Measurements from ENCODE around the gene TRIML2.
"Not testable (repeated sequence)": the region's sequence is repeated elsewhere in the genome, so short reads cannot be mapped to it uniquely, and the experiment has no call there.

The TRIML2 gene

GRCh38 chr4:188107931-188108843 is 1.2 kb downstream of the TRIML2 start:
- no peak for DNase-seq (ENCODE audit: low spot score)

GRCh38 chr4:188106454-188106853 is 2.9 kb downstream of the TRIML2 start:
- DNase-seq (ENCODE audit: low spot score): no peak

- no peak for DNase-seq (ENCODE audit: low spot score)
Observed at GRCh38 chr4:188092824-188093223, 16.6 kb downstream of the TRIML2 start.

- DNase-seq (ENCODE audit: low spot score): no peak
Observed at GRCh38 chr4:188086858-188087257, 22.5 kb downstream of the TRIML2 start.

- no peak for DNase-seq (ENCODE audit: low spot score)
Observed at GRCh38 chr4:188082796-188083195, 26.6 kb downstream of the TRIML2 start.

GRCh38 chr4:188078116-188078515 is 31.3 kb downstream of the TRIML2 start:
- DNase-seq (ENCODE audit: low spot score): no peak

GRCh38 chr4:188076169-188076568 is 33.2 kb downstream of the TRIML2 start:
- no peak for DNase-seq (ENCODE audit: low spot score)

- no peak for DNase-seq (ENCODE audit: low spot score)
Observed at GRCh38 chr4:188061083-188061482, 48.3 kb downstream of the TRIML2 start.

- no peak for DNase-seq (ENCODE audit: low spot score)
Observed at GRCh38 chr4:188053302-188053701, 56.1 kb downstream of the TRIML2 start.

- DNase-seq (ENCODE audit: low spot score): no peak
Observed at GRCh38 chr4:188046657-188047056, 62.7 kb downstream of the TRIML2 start.

- DNase-seq (ENCODE audit: low spot score): not testable (repeated sequence)
Observed at GRCh38 chr4:188045461-188045860, 63.9 kb downstream of the TRIML2 start.

- no peak for DNase-seq (ENCODE audit: low spot score)
Observed at GRCh38 chr4:188043154-188043553, 66.2 kb downstream of the TRIML2 start.

- DNase-seq (ENCODE audit: low spot score): no peak
Observed at GRCh38 chr4:188042191-188042590, 67.2 kb downstream of the TRIML2 start.

- no peak for DNase-seq (ENCODE audit: low spot score)
Observed at GRCh38 chr4:188041721-188042120, 67.7 kb downstream of the TRIML2 start.
